ENCODE results near the gene SOAT1. TPM values are rescaled to one million over a fixed set of nuclear protein-coding genes. Genes with fewer than 3 reads are reported as not detected.

Gene SOAT1
- total and polyA plus RNA-seq, 2 donors (not counting 1 experiment from before 2014, with no cell fraction given) = 3.1 to 25.1 TPM

GRCh38 chr1:179365342-179366092, 71.9 kb downstream of the SOAT1 start, which contains the start of gene AXDND1:
Gene AXDND1, plus strand, starts transcription at chr1:179365971. Its CDS starts 539 bp downstream, at chr1:179366510.
- 6% methylated on average over 31 of the region's 43 CpGs for WGBS (ENCODE audit: insufficient coverage)
- Mint-ChIP-seq H3K9me3 (ENCODE audit: insufficient read depth) (no peaks in the 10 kb centered on the region), H3K27ac (peak within 1 kb of the TSS; percentile 99), H3K27me3 (no peaks in the 10 kb centered on the region), H3K4me3 (peak within 1 kb of the TSS; percentile 97), H3K4me1 (peaks cover 7% of the 10 kb centered on the region)
- no peaks in the 10 kb centered on the region for H3K79me2 ChIP-seq (ENCODE audit: control insufficient read depth, insufficient read depth, low read length)
- peak within 1 kb of the TSS; percentile 85 for H2AFZ ChIP-seq (ENCODE audit: insufficient read depth, low read depth, low read length, poor library complexity, severe bottlenecking)
- ATAC-seq (ENCODE audit: low read depth) = peak; percentile 90
- peak within 1 kb of the TSS; percentile 93 to 100 for H3K27ac ChIP-seq (ENCODE audit: low read length in 2 of 2)
- no peaks in the 10 kb centered on the region for H3K9me3 ChIP-seq (ENCODE audit: control extremely low read depth in 1 of 3, control insufficient read depth in 2 of 3, insufficient read depth in 1 of 3, low read length in 2 of 3)
- peak within 1 kb of the TSS; percentile 98 for H3K9ac ChIP-seq (ENCODE audit: low read length)
- H3K4me3 ChIP-seq (ENCODE audit: control extremely low read depth in 1 of 5, extremely low read depth in 1 of 5, insufficient read depth in 1 of 5, low read depth in 2 of 5, low read length in 4 of 5) = peak within 1 kb of the TSS; percentile 59 to 85 (median 74)
- ChIA-PET POLR2A (interaction anchor here (0.6 to 1.5 kb wide), 7 partner anchors 69 to 656 kb away, joined by 3 to 10 read pairs (median 4); partner anchors contain the start of genes SOAT1 and TOR3A), CTCF (interaction anchor here (0.6 to 9.4 kb wide), 8 partner anchors 13 to 1057 kb away, joined by 3 to 183 read pairs (median 4); partner anchors contain the start of genes SOAT1 and TOR3A)
- H3K27me3 ChIP-seq (replicated peaks in 1 of 4; ENCODE audit: control extremely low read depth in 1 of 4, control insufficient read depth in 3 of 4, insufficient read depth in 4 of 4, low read length in 3 of 4) = no peaks in the 10 kb centered on the region
- intact Hi-C loops (cut with micrococcal nuclease) = loop anchor here (1.0 to 10.0 kb wide), 7 partner anchors 72 to 638 kb away; partner anchors contain the start of genes ABL2, RALGPS2, SOAT1 and TOR1AIP1
- peaks cover 4 to 12% of the 10 kb centered on the region in 2 donors for H3K4me1 ChIP-seq (ENCODE audit: control insufficient read depth in 2 of 2, insufficient read depth in 2 of 2, low read length in 2 of 2)
- no peaks in the 10 kb centered on the region for H3K36me3 ChIP-seq (replicated peaks in 1 of 2; ENCODE audit: control extremely low read depth in 1 of 2, control insufficient read depth in 1 of 2, extremely low read depth in 1 of 2, insufficient read depth in 2 of 2, low read length in 1 of 2)
- peak; percentile 97 for DNase-seq
- H4K20me1 ChIP-seq (ENCODE audit: control insufficient read depth, insufficient read depth, low read length, poor library complexity, severe bottlenecking) = no peaks in the 10 kb centered on the region
- TF ChIP-seq EZH2 (IDR thresholded peaks at IDR 0.05; ENCODE audit: borderline replicate concordance, insufficient read depth, low read depth, low read length, poor library complexity, severe bottlenecking) = no peak
- H3K4me2 ChIP-seq (replicated peaks; ENCODE audit: low read depth, low read length, poor library complexity, severe bottlenecking) = peak within 1 kb of the TSS; percentile 84

DNA sequence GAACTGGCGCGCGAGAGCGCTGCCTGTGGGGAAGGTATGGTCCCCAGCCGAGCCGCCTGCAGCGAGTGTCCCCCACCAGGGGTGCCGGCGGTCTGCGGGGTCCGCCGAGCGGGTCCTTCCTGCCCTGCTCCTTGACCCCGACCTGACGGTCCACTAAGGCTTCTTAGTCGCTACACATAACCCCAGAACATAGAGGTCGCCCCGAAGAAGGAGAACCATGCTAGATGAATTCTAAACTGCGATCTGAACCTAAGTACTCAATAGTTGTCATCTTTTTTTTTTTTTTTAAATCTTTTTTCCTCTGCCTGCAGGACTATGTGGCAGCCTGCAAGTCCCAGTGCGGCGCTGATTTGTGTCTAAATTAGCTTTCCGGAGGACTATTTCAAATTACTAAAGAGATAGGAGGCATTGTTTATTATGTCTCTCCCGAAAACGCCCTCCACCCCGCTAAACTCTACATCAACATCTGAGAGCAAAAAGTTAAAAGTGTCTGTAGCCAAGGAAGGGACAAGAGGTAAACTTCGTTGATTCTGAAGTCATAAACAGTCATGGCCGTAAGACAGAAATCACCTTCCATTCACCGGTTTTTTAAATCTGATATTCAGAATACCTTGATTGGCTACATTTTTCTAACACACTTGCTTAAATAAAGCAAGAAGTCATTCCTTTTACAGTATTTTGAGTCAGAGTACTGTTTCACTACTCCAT, 72.7 kb downstream of the SOAT1 start:
- CTCF ChIA-PET = interaction anchor here (0.6 to 9.4 kb wide), 7 partner anchors 14 to 833 kb away, joined by 3 to 183 read pairs (median 4); partner anchors contain the start of genes SOAT1 and TOR3A
- no peaks in the 10 kb centered on the region for H3K9me3 ChIP-seq (ENCODE audit: control extremely low read depth in 1 of 3, control insufficient read depth in 2 of 3, insufficient read depth in 1 of 3, low read length in 2 of 3)
- H3K9me3 Mint-ChIP-seq (ENCODE audit: insufficient read depth) = no peaks in the 10 kb centered on the region
- H3K27ac ChIP-seq (ENCODE audit: low read length in 2 of 2) = peak overlapping the region; percentile 93 to 100
- ATAC-seq (ENCODE audit: low read depth) = no peak
- POLR2A ChIA-PET = interaction anchor here (0.7 to 1.5 kb wide), 5 partner anchors 70 to 284 kb away, joined by 3 to 10 read pairs (median 4); partner anchors contain the start of genes SOAT1 and TOR3A
- peak overlapping the region; percentile 84 for H3K4me2 ChIP-seq (replicated peaks; ENCODE audit: low read depth, low read length, poor library complexity, severe bottlenecking)
- no peaks in the 10 kb centered on the region for H3K79me2 ChIP-seq (ENCODE audit: control insufficient read depth, insufficient read depth, low read length)
- H4K20me1 ChIP-seq (ENCODE audit: control insufficient read depth, insufficient read depth, low read length, poor library complexity, severe bottlenecking) = no peaks in the 10 kb centered on the region
- H3K4me1 ChIP-seq (ENCODE audit: control insufficient read depth in 2 of 2, insufficient read depth in 2 of 2, low read length in 2 of 2) = peaks cover 4 to 12% of the 10 kb centered on the region in 2 donors
- intact Hi-C loops (cut with micrococcal nuclease) = loop anchor here (1.0 to 10.0 kb wide), 4 partner anchors 340 to 639 kb away; partner anchors contain the start of genes RALGPS2 and TOR1AIP1
- H3K9ac ChIP-seq (ENCODE audit: low read length) = peak overlapping the region; percentile 98
- TF ChIP-seq EZH2 (IDR thresholded peaks at IDR 0.05; ENCODE audit: borderline replicate concordance, insufficient read depth, low read depth, low read length, poor library complexity, severe bottlenecking) = no peak
- TF ChIP-seq, protein P1, sequence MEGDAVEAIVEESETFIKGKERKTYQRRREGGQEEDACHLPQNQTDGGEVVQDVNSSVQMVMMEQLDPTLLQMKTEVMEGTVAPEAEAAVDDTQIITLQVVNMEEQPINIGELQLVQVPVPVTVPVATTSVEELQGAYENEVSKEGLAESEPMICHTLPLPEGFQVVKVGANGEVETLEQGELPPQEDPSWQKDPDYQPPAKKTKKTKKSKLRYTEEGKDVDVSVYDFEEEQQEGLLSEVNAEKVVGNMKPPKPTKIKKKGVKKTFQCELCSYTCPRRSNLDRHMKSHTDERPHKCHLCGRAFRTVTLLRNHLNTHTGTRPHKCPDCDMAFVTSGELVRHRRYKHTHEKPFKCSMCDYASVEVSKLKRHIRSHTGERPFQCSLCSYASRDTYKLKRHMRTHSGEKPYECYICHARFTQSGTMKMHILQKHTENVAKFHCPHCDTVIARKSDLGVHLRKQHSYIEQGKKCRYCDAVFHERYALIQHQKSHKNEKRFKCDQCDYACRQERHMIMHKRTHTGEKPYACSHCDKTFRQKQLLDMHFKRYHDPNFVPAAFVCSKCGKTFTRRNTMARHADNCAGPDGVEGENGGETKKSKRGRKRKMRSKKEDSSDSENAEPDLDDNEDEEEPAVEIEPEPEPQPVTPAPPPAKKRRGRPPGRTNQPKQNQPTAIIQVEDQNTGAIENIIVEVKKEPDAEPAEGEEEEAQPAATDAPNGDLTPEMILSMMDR (IDR thresholded peaks at IDR 0.05) = no peak
- peak overlapping the region; percentile 85 for H2AFZ ChIP-seq (ENCODE audit: insufficient read depth, low read depth, low read length, poor library complexity, severe bottlenecking)
- H3K27me3 Mint-ChIP-seq = no peaks in the 10 kb centered on the region
- H3K27ac Mint-ChIP-seq = peak overlapping the region; percentile 99
- H3K4me3 ChIP-seq (ENCODE audit: control extremely low read depth in 1 of 5, extremely low read depth in 1 of 5, insufficient read depth in 1 of 5, low read depth in 2 of 5, low read length in 4 of 5) = peak overlapping the region; percentile 59 to 85 (median 74)
- peaks cover 7% of the 10 kb centered on the region for H3K4me1 Mint-ChIP-seq
- H3K27me3 ChIP-seq (replicated peaks in 1 of 4; ENCODE audit: control extremely low read depth in 1 of 4, control insufficient read depth in 3 of 4, insufficient read depth in 4 of 4, low read length in 3 of 4) = no peaks in the 10 kb centered on the region
- H3K4me3 Mint-ChIP-seq = peak overlapping the region; percentile 97
- no peaks in the 10 kb centered on the region for H3K36me3 ChIP-seq (replicated peaks in 1 of 2; ENCODE audit: control extremely low read depth in 1 of 2, control insufficient read depth in 1 of 2, extremely low read depth in 1 of 2, insufficient read depth in 2 of 2, low read length in 1 of 2)
- 2% methylated on average over 19 of the region's 28 CpGs for WGBS (ENCODE audit: insufficient coverage)
- DNase-seq = no peak

Data from B cell (primary cell).